B cell (primary cell): ENCODE measurements around the gene ING4. TPM values are rescaled to one million over a fixed set of nuclear protein-coding genes. Genes with fewer than 3 reads are reported as not detected.
A peak's percentile ranks its signal among the peaks of the same experiment; 100 is the strongest.

Experiments used
- ATAC-seq: fragments of 200-7000 bp; cut with Tn5 transposase; one replicate; pipeline ENCODE4 v1.10.0; 2021; ENCODE audit warnings: low read depth, mild to moderate bottlenecking, moderate number of reproducible peaks, moderate library complexity
- CTCF ChIA-PET: fragments of 350-600 bp; sonication (Branson Sonifier 250); formaldehyde crosslinking; loops from one replicate; lab custom pipeline; 2021; ENCODE audit warnings: antibody characterized with exemption, inconsistent platforms; lab: Charles Lee
- POLR2A ChIA-PET: fragments of 350-600 bp; sonication (Branson Sonifier 250); formaldehyde crosslinking; loops from one replicate; lab custom pipeline; 2021; ENCODE audit warnings: antibody characterized with exemption; lab: Charles Lee
- DNase-seq: peaks from one replicate; pipeline ENCODE4 v3.0.0; 2013
- H2AFZ ChIP-seq: 2 replicates; pipeline ENCODE4 v1.6.1; 2012; ENCODE audit warnings: mild to moderate bottlenecking, low read depth, low read length; ENCODE audit not compliant: insufficient read depth, poor library complexity, severe bottlenecking
- H3K27ac ChIP-seq, 2 donors: 1 replicate in 1 of 2; 2 replicates in 1 of 2; pipeline ENCODE4 v1.5.1; 2012 to 2013; ENCODE audit warnings: low read length in 2 of 2, mild to moderate bottlenecking in 2 of 2, moderate library complexity in 1 of 2
- H3K27me3 ChIP-seq, 4 experiments: fragments of 200-600 bp in 1 of 4; sonication (generic) in 1 of 4; replicated peaks in 1 of 4; 1 replicate in 2 of 4; 2 replicates in 2 of 4; pipeline versions ENCODE4 v1.6.1 to v1.7.0; 2013 to 2016; ENCODE audit warnings: low read length in 3 of 4, mild to moderate bottlenecking in 2 of 4, mixed read lengths in 1 of 4, moderate library complexity in 1 of 4; ENCODE audit not compliant: insufficient read depth in 4 of 4, control insufficient read depth in 3 of 4; ENCODE audit errors: control extremely low read depth in 1 of 4
- H3K36me3 ChIP-seq, 2 experiments: replicated peaks in 1 of 2; 1 replicate in 1 of 2; 2 replicates in 1 of 2; pipeline versions ENCODE4 v1.6.1 to v1.7.1; 2013; ENCODE audit warnings: low read length in 1 of 2; ENCODE audit not compliant: insufficient read depth in 2 of 2, control insufficient read depth in 1 of 2; ENCODE audit errors: control extremely low read depth in 1 of 2, extremely low read depth in 1 of 2
- H3K4me1 ChIP-seq, 2 donors: fragments of 200-600 bp in 1 of 2; sonication (generic) in 1 of 2; 1 replicate in 1 of 2; 2 replicates in 1 of 2; pipeline versions ENCODE4 v1.5.1 to v1.6.1; 2013 to 2017; ENCODE audit warnings: low read length in 2 of 2; ENCODE audit not compliant: control insufficient read depth in 2 of 2, insufficient read depth in 2 of 2
- H3K4me2 ChIP-seq: replicated peaks from 2 replicates; pipeline ENCODE3; 2012; ENCODE audit warnings: mild to moderate bottlenecking, low read depth, low read length; ENCODE audit not compliant: poor library complexity, severe bottlenecking
- H3K4me3 ChIP-seq, 5 experiments: fragments of 200-600 bp in 1 of 5; sonication (generic) in 1 of 5; 1 replicate in 3 of 5; 2 replicates in 2 of 5; pipeline versions ENCODE4 v1.5.1 to v1.7.0; 2011 to 2016; ENCODE audit warnings: low read length in 4 of 5, mild to moderate bottlenecking in 4 of 5, low read depth in 2 of 5, control low read depth in 1 of 5, moderate library complexity in 1 of 5; ENCODE audit not compliant: insufficient read depth in 1 of 5; ENCODE audit errors: control extremely low read depth in 1 of 5, extremely low read depth in 1 of 5
- H3K79me2 ChIP-seq: fragments of 200-600 bp; sonication (generic); one replicate; pipeline ENCODE4 v1.6.0; 2016; ENCODE audit warnings: low read length; ENCODE audit not compliant: control insufficient read depth, insufficient read depth
- H3K9ac ChIP-seq: fragments of 200-600 bp; sonication (generic); 2 replicates; pipeline ENCODE4 v1.6.1; 2017; ENCODE audit warnings: mild to moderate bottlenecking, low read length, moderate library complexity
- H3K9me3 ChIP-seq, 3 donors: one replicate each; pipeline versions ENCODE4 v1.6.1 to v1.7.1; 2013; ENCODE audit warnings: low read length in 2 of 3; ENCODE audit not compliant: control insufficient read depth in 2 of 3, insufficient read depth in 1 of 3; ENCODE audit errors: control extremely low read depth in 1 of 3
- H4K20me1 ChIP-seq: 2 replicates; pipeline ENCODE4 v1.6.0; 2012; ENCODE audit warnings: mild to moderate bottlenecking, low read length; ENCODE audit not compliant: insufficient read depth, control insufficient read depth, poor library complexity, severe bottlenecking
- H3K27ac Mint-ChIP-seq: one replicate; pipeline ENCODE4 v1.8.0; 2021; ENCODE audit warnings: mixed read lengths
- H3K27me3 Mint-ChIP-seq: one replicate; pipeline ENCODE4 v1.8.0; 2021; ENCODE audit warnings: mixed read lengths
- H3K4me1 Mint-ChIP-seq: one replicate; pipeline ENCODE4 v1.8.0; 2021; ENCODE audit warnings: mixed read lengths
- H3K4me3 Mint-ChIP-seq: one replicate; pipeline ENCODE4 v1.8.0; 2021; ENCODE audit warnings: mixed read lengths
- H3K9me3 Mint-ChIP-seq: one replicate; pipeline ENCODE4 v1.8.0; 2022; ENCODE audit warnings: mixed read lengths; ENCODE audit not compliant: insufficient read depth
- EZH2 ChIP-seq: IDR thresholded peaks from 2 replicates; pipeline ENCODE4 v1.6.1; 2012; ENCODE audit warnings: borderline replicate concordance, low read depth, mild to moderate bottlenecking, moderate library complexity, low read length; ENCODE audit not compliant: insufficient read depth, poor library complexity, severe bottlenecking
- WGBS: methylation state at CpG from one replicate; pipeline ENCODE4 v1.1.5; 2013; ENCODE audit warnings: missing lambda C conversion rate; ENCODE audit not compliant: insufficient coverage; 5-methylcytosine and 5-hydroxymethylcytosine counted together
- intact Hi-C: fragments of 100-400 bp; cut with micrococcal nuclease; formaldehyde crosslinking; loops from one replicate; pipeline ENCODE4 v1.10.0; 2022
- polyA minus RNA-seq: library from RNA; depleted of rRNA, polyadenylated mRNA; stranded (reverse); fragments of >200 nt; gene quantifications from 2 replicates; pipeline ENCODE4 v1.2.3, GENCODE V29; 2012
- polyA plus RNA-seq: library from polyadenylated mRNA; depleted of rRNA; stranded (reverse); fragments of >200 nt; gene quantifications from 2 replicates; pipeline ENCODE4 v1.2.3, GENCODE V29; 2012
- total RNA-seq, 2 donors: library from RNA; stranded (reverse); fragments of 120-200 nt in 1 of 2; gene quantifications; 1 replicate in 1 of 2; 2 replicates in 1 of 2; pipeline versions ENCODE4 v1.2.3 to v1.2.4, GENCODE V29; 2013 to 2022
- TF ChIP-seq, protein P1 (sequence below): fragments of 200-600 bp; IDR thresholded peaks from one replicate; pipeline ENCODE4 v1.8.0; 2022; ENCODE audit warnings: antibody characterized with exemption, mild to moderate bottlenecking

ING4 gene
- total RNA-seq: 81.1 TPM in 2 replicates
- 79.3 TPM for total RNA-seq (2013)
- 87.7 and 110 TPM in 2 replicates for polyA plus RNA-seq
- 48.0 and 51.9 TPM in 2 replicates for polyA minus RNA-seq

GRCh38 chr12:6662906-6663742 is at the start of gene ING4:
TSS of gene ING4 (minus strand) at chr12:6663119. CDS start at chr12:6663101, 18 bp downstream.
- Mint-ChIP-seq H3K4me3 (peak within 1 kb of the TSS; percentile 93), H3K27ac (peak within 1 kb of the TSS; percentile 92), H3K9me3 (no peaks in the 10 kb centered on the region), H3K27me3 (no peaks in the 10 kb centered on the region), H3K4me1 (peaks cover 27% of the 10 kb centered on the region)
- WGBS: under 1% methylated on average over 32 of the region's 37 CpGs
- Histone ChIP-seq H3K4me1 (peaks cover 15 to 19% of the 10 kb centered on the region in 2 donors), H3K4me3 (peak within 1 kb of the TSS; percentile 62 to 94 (median 90)), H3K36me3 (peaks cover 0 to 24% of the 10 kb centered on the region in 2 experiments), H2AFZ (peak within 1 kb of the TSS; percentile 96), H3K9ac (peak within 1 kb of the TSS; percentile 81), H3K79me2 (peaks cover 47% of the 10 kb centered on the region), H3K4me2 (peak within 1 kb of the TSS; percentile 84), H3K27me3 (no peaks in the 10 kb centered on the region), H3K9me3 (no peaks in the 10 kb centered on the region), H3K27ac (peak within 1 kb of the TSS; percentile 64 to 91), H4K20me1 (peaks cover 10% of the 10 kb centered on the region)
- intact Hi-C loops: loop anchor here (1.0 kb wide), 8 partner anchors 26 to 109 kb away; partner anchors contain the start of genes CHD4, COPS7A, LPAR5 and MLF2
- ChIA-PET POLR2A (interaction anchor here (0.6 to 1.4 kb wide), 5 partner anchors 26 to 288 kb away, joined by 3 to 13 read pairs (median 5); partner anchors contain the start of genes CDCA3, LPAR5 and ZNF384), CTCF (interaction anchor here (0.7 to 2.9 kb wide), 5 partner anchors 21 to 275 kb away, joined by 3 to 10 read pairs (median 5); partner anchors contain the start of gene ZNF384)
- peak; percentile 99 for DNase-seq
- ATAC-seq: peak; percentile 98
- TF ChIP-seq, protein P1, sequence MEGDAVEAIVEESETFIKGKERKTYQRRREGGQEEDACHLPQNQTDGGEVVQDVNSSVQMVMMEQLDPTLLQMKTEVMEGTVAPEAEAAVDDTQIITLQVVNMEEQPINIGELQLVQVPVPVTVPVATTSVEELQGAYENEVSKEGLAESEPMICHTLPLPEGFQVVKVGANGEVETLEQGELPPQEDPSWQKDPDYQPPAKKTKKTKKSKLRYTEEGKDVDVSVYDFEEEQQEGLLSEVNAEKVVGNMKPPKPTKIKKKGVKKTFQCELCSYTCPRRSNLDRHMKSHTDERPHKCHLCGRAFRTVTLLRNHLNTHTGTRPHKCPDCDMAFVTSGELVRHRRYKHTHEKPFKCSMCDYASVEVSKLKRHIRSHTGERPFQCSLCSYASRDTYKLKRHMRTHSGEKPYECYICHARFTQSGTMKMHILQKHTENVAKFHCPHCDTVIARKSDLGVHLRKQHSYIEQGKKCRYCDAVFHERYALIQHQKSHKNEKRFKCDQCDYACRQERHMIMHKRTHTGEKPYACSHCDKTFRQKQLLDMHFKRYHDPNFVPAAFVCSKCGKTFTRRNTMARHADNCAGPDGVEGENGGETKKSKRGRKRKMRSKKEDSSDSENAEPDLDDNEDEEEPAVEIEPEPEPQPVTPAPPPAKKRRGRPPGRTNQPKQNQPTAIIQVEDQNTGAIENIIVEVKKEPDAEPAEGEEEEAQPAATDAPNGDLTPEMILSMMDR: no peak
- no peak for TF ChIP-seq EZH2
